Keratinocyte (primary cell): Measurements from ENCODE around the gene MAP7. TPM values are rescaled to one million over a fixed set of nuclear protein-coding genes. Genes with fewer than 3 reads are reported as not detected.
"Not testable (repeated sequence)": the region's sequence is repeated elsewhere in the genome, so short reads cannot be mapped to it uniquely, and the experiment has no call there.

Experiments used
- DNase-seq: peaks from one replicate; pipeline ENCODE4 v3.0.0-alpha.2; 2011; ENCODE audit warnings: low read depth, missing footprints, low spot score
- FAIRE-seq: peaks from 2 replicates; lab custom pipeline; 2011; peaks lifted over from hg19 to GRCh38; lab: Jason Lieb, UNC
- H2AFZ ChIP-seq: 2 replicates; pipeline ENCODE4 v1.6.0; 2012; ENCODE audit warnings: low read length, control low read depth, inconsistent platforms; ENCODE audit not compliant: control insufficient read depth
- H3K27ac ChIP-seq: 2 replicates; pipeline ENCODE4 v1.5.1; 2011; ENCODE audit warnings: low read length; ENCODE audit not compliant: control insufficient read depth, insufficient read depth
- H3K27me3 ChIP-seq: 3 replicates; pipeline ENCODE4 v1.6.0; 2011; ENCODE audit warnings: low read length; ENCODE audit not compliant: control insufficient read depth, insufficient read depth; ENCODE audit errors: extremely low read depth
- H3K36me3 ChIP-seq, 2 experiments: 2 replicates in 1 of 2; 3 replicates in 1 of 2; pipeline ENCODE4 v1.5.1; 2011; ENCODE audit warnings: low read length in 2 of 2, mild to moderate bottlenecking in 1 of 2; ENCODE audit not compliant: control insufficient read depth in 2 of 2, insufficient read depth in 2 of 2; ENCODE audit errors: extremely low read depth in 1 of 2
- H3K4me1 ChIP-seq: 3 replicates; pipeline ENCODE4 v1.5.1; 2011; ENCODE audit warnings: low read length; ENCODE audit not compliant: control insufficient read depth, insufficient read depth; ENCODE audit errors: extremely low read depth
- H3K4me2 ChIP-seq: 3 replicates; pipeline ENCODE4 v1.6.0; 2011; ENCODE audit warnings: low read depth, low read length; ENCODE audit not compliant: control insufficient read depth, insufficient read depth; ENCODE audit errors: extremely low read depth
- H3K4me3 ChIP-seq, 3 experiments: fragments of 200-600 bp in 1 of 3; sonication (generic) in 1 of 3; 2 replicates in 2 of 3; 3 replicates in 1 of 3; pipeline ENCODE4 v1.5.1; 2011 to 2016; ENCODE audit warnings: low read length in 3 of 3, mild to moderate bottlenecking in 3 of 3, control low read depth in 2 of 3, inconsistent platforms in 1 of 3, low read depth in 1 of 3, mixed read lengths in 1 of 3, mixed run types in 1 of 3, moderate library complexity in 1 of 3; ENCODE audit not compliant: control insufficient read depth in 2 of 3, insufficient read depth in 2 of 3; ENCODE audit errors: extremely low read depth in 1 of 3
- H3K79me2 ChIP-seq: 2 replicates; pipeline ENCODE4 v1.6.0; 2012; ENCODE audit warnings: low read length; ENCODE audit not compliant: control insufficient read depth, insufficient read depth
- H3K9ac ChIP-seq: 3 replicates; pipeline ENCODE4 v1.6.0; 2011; ENCODE audit warnings: low read length; ENCODE audit not compliant: control insufficient read depth, insufficient read depth; ENCODE audit errors: extremely low read depth
- H3K9me1 ChIP-seq: 3 replicates; pipeline ENCODE4 v1.6.0; 2011; ENCODE audit warnings: low read length; ENCODE audit not compliant: control insufficient read depth, insufficient read depth; ENCODE audit errors: extremely low read depth
- H3K9me3 ChIP-seq: 2 replicates; pipeline ENCODE4 v1.5.1; 2012; ENCODE audit warnings: low read depth, low read length; ENCODE audit not compliant: control insufficient read depth
- H4K20me1 ChIP-seq: 3 replicates; pipeline ENCODE4 v1.6.0; 2011; ENCODE audit warnings: low read length; ENCODE audit not compliant: control insufficient read depth, insufficient read depth; ENCODE audit errors: extremely low read depth
- CTCF ChIP-seq, 3 experiments: IDR thresholded peaks in 1 of 3; conservative IDR thresholded peaks in 1 of 3; optimal IDR thresholded peaks in 1 of 3; 2 replicates in 2 of 3; 3 replicates in 1 of 3; pipeline versions ENCODE3 to v1.5.1; 2011; ENCODE audit warnings: low read length in 3 of 3, mild to moderate bottlenecking in 3 of 3, moderate library complexity in 2 of 3, control low read depth in 1 of 3, inconsistent platforms in 1 of 3; ENCODE audit not compliant: insufficient read depth in 2 of 3; ENCODE audit errors: extremely low read depth in 1 of 3
- EZH2 ChIP-seq: IDR thresholded peaks from one replicate; pipeline ENCODE4 v1.6.1; 2012; ENCODE audit warnings: inconsistent platforms, mild to moderate bottlenecking, low read length, moderate library complexity
- dilution Hi-C: fragments of 300-500 bp; cut with MboI; formaldehyde crosslinking; loops from one replicate; pipeline ENCODE4 v1.7.0; 2020; ENCODE audit warnings: low sequenced_read_pairs; ENCODE audit not compliant: extremely low pct_ligation_motif_present
- polyA plus RNA-seq, 5 experiments: library from polyadenylated mRNA; depleted of rRNA in 3 of 5; stranded (reverse) in 3 of 5; stranded (forward) in 1 of 5; unstranded in 1 of 5; fragments of >200 nt; gene quantifications; 1 replicate in 1 of 5; 2 replicates in 3 of 5; 3 replicates in 1 of 5; pipeline versions ENCODE4 v1.2.1 to v1.2.3, GENCODE V29; 2011 to 2012; ENCODE audit warnings: missing spikeins in 2 of 5, low read depth in 1 of 5, low replicate concordance in 1 of 5

MAP7 gene
- polyA plus RNA-seq, 1 donor (not counting 4 experiments of a cell fraction or from before 2014, with no cell fraction given), result 11.8 TPM

GRCh38 chr6:136500414-136500813 is 49.8 kb downstream of the MAP7 start:
- Histone ChIP-seq H3K4me1 (peaks cover 3% of the 10 kb centered on the region), H2AFZ (no peak overlapping the region), H3K36me3 (no peaks in the 10 kb centered on the region), H3K4me3 (no peak overlapping the region), H3K79me2 (peaks cover 2% of the 10 kb centered on the region), H3K9me3 (no peaks in the 10 kb centered on the region), H3K9me1 (no peaks in the 10 kb centered on the region), H3K4me2 (no peak overlapping the region), H4K20me1 (no peaks in the 10 kb centered on the region), H3K9ac (no peak overlapping the region), H3K27me3 (no peaks in the 10 kb centered on the region), H3K27ac (no peak overlapping the region)
- FAIRE-seq, result no peak
- dilution Hi-C loops, result no loop called here
- DNase-seq, result no peak
- TF ChIP-seq CTCF (optimal IDR thresholded peaks at IDR 0.05 in 1 of 3, IDR thresholded peaks at IDR 0.05 in 1 of 3, conservative IDR thresholded peaks at IDR 0.05 in 1 of 3; ENCODE audit: extremely low read depth in 1 of 3, insufficient read depth in 2 of 3, low read length in 3 of 3) (no peak), EZH2 (no peak)

- no peak overlapping the region for H3K9ac ChIP-seq
- no peak for FAIRE-seq
- no peaks in the 10 kb centered on the region for H3K36me3 ChIP-seq
- no peak overlapping the region for H3K4me2 ChIP-seq
- H3K9me1 ChIP-seq, result no peaks in the 10 kb centered on the region
- no peak overlapping the region for H2AFZ ChIP-seq
- peaks cover 2% of the 10 kb centered on the region for H3K79me2 ChIP-seq
- H3K27ac ChIP-seq, result no peak overlapping the region
- no peak for TF ChIP-seq EZH2
- TF ChIP-seq CTCF (optimal IDR thresholded peaks at IDR 0.05 in 1 of 3, IDR thresholded peaks at IDR 0.05 in 1 of 3, conservative IDR thresholded peaks at IDR 0.05 in 1 of 3; ENCODE audit: extremely low read depth in 1 of 3, insufficient read depth in 2 of 3, low read length in 3 of 3), result no peak
- dilution Hi-C loops, result no loop called here
- no peaks in the 10 kb centered on the region for H3K9me3 ChIP-seq
- H3K27me3 ChIP-seq, result no peaks in the 10 kb centered on the region
- no peak for DNase-seq
- H3K4me1 ChIP-seq, result peaks cover 3% of the 10 kb centered on the region
- no peaks in the 10 kb centered on the region for H4K20me1 ChIP-seq
- no peak overlapping the region for H3K4me3 ChIP-seq
These were observed 50.9 kb downstream of the MAP7 start for GRCh38 chr6:136499370-136499769.

- H3K9me1 ChIP-seq, H3K79me2 ChIP-seq, FAIRE-seq: not testable (repeated sequence)
These were observed 53.8 kb downstream of the MAP7 start for GRCh38 chr6:136496449-136496848.

More at GRCh38 chr6:136496449-136496848, 53.8 kb downstream of the MAP7 start:
- H3K4me1 ChIP-seq, H3K4me2 ChIP-seq, H3K27me3 ChIP-seq, H3K9me3 ChIP-seq, H2AFZ ChIP-seq, H3K27ac ChIP-seq, dilution Hi-C loops, H4K20me1 ChIP-seq, H3K36me3 ChIP-seq, DNase-seq, H3K4me3 ChIP-seq, H3K9ac ChIP-seq: not testable (repeated sequence)
